NCI-H2029 (cell line): Measurements from ENCODE around the gene UNG.

Experiments used
- DNase-seq: peaks from one replicate; lab custom pipeline; 2025; lab: John Stamatoyannopoulos, UW

The UNG gene

DNA sequence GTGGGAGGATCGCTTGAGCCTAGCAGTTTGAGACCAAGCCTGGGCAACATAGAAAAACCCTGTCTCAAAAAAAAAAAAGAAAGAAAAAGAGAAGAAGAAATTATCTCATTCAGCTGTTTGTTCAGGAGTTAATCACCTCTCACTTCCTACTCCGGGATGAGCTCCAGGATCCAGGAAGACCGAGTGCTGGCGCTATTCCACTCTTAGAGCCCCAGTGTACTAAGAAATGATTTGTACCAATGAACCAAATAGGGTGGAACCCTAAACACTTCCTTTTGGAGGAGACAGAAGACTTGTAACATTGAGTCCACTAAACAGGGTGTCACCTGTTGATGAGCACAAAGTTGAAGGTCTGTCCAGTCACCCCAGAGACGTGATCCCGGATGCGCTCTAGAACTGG, 7.7 kb upstream of the UNG start:
- no peak for DNase-seq

DNA sequence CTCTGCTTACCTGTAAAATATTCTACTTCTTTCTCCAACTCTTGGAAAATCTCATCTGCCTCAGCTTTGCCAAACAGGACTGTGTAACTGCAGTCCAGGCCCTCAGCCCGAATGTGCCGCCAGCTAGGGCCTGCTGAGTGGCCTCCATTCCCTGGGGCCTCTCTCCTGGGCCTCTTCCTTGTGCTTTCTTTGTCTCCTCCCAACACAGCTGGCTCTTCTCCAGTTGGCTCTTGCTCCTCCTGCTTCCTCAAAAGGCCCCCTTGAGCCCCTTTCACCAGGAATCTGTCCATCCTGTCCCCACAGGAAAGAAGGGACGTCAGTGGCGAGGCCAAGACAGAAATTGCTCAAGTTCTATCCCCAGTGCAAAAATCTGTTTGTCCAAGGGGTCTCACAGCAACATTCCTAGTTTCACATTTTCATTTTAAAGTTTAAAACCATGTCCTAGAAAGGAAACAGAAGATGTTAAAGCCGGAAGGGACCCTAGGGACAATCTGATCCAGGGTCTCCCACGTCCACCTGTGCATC, 4.8 kb upstream of the UNG start:
- peak; percentile 21 for DNase-seq

DNA sequence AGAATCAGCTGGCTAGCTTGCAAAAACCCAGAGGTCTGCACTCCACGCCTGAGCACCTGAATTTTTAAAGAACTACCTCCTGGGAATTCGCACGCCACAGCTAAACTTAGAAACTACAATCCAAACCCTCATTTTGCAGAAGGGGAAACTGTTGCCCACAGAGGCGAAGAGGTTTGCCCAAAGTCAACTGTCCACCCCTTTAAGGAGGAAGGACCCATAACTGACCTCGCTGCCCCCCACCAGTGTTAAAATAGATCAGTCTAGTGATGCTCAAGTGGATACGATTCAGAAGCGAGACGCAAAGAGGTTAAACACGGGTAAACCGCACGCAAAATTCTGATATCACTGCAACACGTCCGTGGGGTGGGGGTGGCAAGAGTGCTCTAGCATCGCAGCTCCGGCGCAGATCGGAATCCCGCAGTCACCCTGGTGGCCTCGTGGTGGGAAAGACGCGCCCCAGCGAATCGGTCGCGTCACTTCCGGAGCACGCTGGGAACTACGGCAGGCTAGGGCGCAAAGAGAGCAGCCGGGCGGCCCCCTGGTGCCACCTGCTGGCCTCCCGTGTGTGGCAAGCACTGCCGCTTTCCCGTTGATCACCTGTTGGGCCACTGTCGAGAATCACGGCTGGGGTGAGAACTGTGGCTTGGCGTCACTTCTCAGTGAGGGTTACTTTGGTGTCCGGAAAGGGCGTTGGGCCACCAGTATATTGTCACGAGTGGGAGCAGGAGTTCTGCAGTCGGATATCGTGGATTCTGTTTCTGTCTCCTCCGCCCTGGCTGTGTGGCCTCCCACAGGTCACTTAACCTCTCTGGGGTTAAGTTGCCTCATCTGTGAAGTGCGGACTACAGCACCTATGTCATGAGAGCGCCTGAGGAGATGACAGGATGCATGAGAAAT, 4.1 kb upstream of the UNG start, which contains the start of gene ALKBH2:
Gene ALKBH2 (minus strand): TSS at position 451 of the 897 bp plus-strand sequence. CDS start 686 bp downstream, outside the sequence.
- peak; percentile 90 for DNase-seq

DNA sequence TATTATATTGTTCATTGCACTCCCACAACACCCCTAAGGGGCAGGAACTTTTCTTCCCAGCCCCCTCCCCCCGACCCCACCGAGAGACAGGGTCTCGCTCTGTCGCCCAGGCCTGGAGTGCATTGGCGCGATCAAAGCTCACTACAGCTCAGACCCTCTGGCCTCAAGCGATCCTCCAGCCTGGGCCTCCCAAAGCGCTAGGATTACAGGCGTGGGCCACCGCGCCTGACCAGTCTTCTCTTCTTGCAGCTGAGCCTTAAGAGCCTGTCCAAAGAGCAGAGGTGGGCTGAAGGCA, 310 bp upstream of the UNG start:
- no peak for DNase-seq

DNA sequence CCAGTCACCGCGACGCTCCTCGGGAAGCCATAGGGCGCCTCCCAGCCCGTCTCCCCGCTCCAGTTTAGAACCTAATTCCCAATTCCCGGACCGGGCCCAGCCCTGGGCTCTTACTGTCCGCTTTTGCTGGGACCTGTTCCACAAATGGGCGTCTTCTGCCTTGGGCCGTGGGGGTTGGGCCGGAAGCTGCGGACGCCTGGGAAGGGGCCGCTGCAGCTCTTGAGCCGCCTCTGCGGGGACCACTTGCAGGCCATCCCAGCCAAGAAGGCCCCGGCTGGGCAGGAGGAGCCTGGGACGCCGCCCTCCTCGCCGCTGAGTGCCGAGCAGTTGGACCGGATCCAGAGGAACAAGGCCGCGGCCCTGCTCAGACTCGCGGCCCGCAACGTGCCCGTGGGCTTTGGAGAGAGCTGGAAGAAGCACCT, 797 bp downstream of the UNG start:
- peak; percentile 56 for DNase-seq

DNA sequence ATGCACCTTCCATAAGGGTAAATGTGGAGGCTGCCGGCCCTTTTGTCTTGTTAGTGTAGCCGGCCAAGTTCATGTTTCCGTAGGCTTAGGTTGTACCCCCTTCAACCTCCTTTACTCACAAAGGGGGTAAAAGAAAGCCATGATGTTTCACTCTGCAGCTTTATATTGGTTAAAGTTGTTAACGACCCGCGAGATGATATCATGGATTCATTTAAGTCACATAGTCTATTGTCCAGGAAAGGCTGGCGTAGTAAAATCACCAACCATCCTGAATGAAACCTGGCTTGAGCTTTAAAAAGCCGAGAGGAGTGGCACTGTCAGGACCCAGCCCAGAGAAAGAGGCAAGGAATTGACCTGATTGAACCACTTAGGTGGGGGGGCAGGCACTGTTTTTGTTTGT, 1.3 kb downstream of the UNG start:
- DNase-seq = no peak

DNA sequence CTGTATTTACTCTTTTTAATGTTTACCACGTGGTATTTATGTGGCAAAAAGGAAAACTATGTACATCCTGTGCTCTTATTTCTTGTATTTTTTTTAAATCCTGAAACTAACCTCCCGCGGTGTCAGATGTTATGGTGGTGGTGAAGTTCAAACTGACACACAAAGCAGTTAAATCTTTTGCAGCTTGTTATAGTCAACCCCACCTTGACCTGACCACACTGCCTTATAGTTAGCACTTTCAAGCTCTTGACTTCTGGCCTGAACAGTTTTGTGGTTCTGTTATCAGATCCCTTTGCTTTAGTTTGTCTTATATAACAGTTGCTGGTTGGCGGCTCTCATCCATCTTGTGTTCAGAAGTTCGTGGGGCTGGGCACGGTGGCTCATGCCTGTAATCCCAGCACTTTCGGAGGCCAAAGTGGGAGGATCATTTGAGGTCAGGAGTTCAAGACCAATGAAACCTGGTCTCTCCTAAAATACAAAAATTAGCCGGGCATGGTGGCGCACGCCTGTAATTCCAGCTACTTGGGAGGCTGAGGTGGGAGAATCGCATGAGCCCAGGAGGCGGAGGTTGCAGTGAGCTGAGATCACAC, 2.1 kb downstream of the UNG start:
- DNase-seq = no peak

DNA sequence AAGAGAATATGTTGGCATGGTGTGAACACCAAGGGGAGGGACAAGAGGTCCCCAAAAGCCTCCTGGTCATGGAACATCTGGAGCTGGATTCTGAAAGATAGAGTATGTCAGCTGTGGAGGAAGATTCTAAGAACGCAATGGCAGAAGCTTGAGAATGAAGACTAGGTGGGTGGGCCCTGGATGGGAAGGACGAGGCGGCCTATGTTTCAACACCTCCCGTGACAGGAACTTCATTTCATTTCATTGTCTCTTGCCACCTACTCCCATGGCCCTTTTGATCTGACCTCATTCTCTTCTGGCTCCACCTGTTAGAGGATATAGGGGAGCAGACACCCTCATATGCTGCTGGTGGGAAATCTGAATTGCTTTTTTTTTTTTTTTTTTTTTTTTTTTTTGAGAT, 3.3 kb downstream of the UNG start:
- no peak for DNase-seq

DNA sequence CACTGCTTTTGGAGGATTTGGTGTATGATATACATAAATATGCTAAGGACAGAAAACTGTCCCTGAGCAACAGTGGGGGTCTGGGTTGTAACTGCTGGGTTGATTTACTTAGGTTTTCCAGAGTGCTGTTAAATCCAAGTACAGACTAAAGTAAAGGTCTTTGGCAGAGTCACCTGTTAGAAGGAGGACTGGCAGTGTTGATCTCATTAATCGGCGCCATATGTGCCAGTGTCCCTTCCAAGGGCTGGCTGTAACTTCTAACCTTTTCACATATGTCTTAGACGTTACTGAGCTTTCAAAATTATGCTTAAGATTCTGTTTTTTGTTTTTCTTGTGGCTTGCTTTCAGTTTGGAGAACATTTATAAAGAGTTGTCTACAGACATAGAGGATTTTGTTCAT, 5.1 kb downstream of the UNG start:
- DNase-seq = no peak

DNA sequence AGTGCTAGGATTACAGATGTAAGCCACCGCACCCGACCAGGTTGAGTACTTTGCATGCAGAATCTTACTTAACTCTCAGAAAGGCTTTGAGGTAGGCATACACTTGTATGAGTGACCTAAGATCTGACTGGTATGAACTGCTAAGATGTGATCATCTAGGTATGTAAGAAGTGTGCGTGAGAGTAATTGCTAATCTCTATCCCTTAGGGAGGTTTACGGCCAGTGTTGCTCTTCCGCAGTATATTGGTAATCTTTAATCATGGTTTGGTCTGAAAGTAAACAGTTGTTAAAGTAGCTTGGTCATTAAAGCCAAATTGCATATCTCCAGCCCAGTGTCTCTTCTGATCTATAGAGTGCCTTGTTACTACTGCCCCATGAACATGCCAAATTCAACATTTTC, 7.8 kb downstream of the UNG start:
- no peak for DNase-seq

DNA sequence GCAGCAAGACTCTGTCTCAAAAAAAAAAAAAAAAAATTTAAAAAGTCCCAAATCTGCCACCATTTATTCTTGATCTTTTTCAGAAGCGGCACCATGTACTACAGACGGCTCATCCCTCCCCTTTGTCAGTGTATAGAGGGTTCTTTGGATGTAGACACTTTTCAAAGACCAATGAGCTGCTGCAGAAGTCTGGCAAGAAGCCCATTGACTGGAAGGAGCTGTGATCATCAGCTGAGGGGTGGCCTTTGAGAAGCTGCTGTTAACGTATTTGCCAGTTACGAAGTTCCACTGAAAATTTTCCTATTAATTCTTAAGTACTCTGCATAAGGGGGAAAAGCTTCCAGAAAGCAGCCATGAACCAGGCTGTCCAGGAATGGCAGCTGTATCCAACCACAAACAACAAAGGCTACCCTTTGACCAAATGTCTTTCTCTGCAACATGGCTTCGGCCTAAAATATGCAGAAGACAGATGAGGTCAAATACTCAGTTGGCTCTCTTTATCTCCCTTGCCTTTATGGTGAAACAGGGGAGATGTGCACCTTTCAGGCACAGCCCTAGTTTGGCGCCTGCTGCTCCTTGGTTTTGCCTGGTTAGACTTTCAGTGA, 12.5 kb downstream of the UNG start:
- DNase-seq = no peak

DNA sequence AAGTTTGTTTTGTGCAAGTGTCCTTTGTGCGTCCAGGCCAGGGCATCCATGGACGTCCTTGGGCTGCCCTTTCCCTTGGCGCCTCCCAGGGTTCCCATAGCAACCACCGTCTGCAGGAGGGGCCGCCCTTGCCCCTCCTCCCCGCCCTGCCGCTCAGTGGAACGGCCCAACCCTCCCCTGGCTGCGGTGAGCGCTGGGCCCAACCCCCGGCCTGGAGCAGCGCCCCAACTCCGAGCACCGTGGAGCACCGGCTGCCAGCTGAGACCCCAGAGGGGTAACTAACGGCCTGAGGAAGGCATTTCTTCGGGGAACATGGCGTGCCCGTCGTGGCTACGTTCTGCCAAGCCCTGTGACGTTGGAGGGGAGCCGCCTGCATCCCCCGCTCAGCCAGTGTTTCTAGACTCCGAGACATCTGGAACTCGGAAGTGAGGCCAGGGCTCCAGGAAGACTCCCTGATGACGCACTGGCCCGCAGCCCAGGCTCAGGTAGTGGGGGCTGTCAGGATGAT, 13.6 kb downstream of the UNG start:
- peak; percentile 47 for DNase-seq

DNA sequence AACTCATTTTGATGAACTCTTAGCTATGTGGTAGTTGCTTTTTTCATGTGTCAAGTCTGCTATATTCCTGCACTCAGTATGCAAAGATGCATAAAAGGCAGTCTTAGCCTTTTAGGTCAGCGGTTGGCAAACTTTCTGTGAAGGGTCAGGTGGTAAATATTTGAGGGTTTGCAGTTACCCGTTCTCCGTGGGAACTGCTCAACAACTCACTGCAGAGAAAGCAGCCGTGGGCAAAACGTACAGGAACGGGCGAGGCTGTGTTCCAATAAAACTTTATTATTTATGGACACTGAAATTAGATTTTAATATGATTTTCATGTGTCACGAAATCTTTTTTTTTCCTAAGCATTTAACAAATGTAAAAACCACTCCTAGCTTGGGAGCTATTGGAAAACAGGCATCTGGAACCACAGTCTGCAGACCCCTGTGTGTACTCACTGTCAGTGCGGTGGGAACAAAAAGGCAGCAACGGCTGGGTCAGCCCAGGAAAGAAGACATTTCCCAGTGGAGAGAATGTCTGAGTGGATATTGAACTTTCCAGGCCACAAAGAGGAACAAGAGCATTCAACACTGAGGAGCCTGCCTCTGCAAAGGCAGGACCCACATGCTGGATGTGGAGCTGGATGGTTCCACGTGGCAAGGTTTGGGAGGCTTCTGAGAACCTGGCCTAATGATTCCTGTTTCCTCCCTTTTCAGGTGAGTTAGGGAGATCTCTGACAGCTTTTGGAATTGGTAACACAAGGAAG, 15.5 kb downstream of the UNG start:
- DNase-seq = no peak

DNA sequence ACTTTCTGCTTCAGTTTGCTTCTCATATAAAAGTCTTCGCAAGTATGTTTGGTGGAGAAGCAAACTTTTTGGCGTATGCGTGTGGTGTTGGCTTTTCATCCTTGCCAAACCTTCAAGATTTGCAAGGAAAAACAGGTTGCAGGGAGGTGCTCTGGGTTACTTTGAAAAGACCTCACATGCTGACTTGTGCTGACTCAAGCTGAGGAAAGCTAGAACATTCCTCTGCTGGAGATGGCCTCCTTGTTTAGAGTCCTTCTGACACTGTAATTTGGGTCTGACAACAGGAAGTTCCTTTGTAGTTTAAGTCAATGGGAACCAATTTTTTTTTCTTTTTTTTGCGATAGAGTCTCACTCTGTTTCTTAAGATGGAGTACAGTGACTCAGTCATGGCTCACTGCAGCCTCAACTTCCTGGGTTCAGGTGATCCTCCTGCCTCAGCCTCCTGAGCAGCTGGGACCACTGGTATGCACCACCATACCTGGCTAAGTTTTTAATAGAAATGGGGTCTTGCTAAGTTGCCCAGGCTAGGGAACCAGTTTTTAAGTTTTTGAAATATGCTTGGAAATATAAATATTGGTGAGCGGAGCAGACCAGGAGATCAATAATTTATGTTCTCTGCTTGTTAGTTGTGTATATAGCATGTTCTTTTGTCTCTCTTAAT, 16.4 kb downstream of the UNG start:
- DNase-seq = no peak

DNA sequence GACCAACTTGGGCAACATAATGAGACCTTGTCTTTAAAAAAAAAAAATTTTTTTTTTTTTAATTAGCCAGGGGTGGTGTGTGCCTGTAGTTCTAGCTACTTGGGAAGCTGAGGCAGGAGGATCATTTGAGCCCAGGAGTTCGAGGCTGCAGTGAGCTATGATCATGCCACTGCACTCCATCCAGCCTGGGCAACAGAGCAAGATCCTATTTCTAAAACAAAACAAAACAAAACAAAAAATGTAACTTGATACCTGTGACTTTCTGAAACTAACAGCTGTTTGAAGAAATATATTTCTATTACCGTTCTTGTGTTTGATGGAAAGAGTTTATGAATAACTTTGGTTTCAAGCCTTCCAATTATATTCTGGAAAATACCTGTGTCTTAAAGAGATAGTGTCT, 17.2 kb downstream of the UNG start:
- no peak for DNase-seq

DNA sequence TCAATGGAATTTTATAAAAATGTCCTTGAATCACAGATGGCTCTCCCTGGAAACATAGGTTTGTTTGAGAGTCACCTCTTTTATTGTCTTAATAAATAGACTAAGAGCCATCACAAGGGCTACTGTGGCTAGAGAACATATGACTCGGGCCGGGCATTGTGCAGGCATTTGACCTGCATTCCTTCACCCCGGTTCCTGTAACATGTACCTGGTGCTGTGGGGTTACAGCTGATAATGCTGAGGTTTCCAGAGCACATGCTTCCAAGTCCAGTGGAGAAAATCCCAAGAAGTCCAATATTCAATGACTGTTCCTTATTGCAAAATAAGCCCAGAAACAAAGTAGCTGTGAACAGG, 18.0 kb downstream of the UNG start:
- no peak for DNase-seq

DNA sequence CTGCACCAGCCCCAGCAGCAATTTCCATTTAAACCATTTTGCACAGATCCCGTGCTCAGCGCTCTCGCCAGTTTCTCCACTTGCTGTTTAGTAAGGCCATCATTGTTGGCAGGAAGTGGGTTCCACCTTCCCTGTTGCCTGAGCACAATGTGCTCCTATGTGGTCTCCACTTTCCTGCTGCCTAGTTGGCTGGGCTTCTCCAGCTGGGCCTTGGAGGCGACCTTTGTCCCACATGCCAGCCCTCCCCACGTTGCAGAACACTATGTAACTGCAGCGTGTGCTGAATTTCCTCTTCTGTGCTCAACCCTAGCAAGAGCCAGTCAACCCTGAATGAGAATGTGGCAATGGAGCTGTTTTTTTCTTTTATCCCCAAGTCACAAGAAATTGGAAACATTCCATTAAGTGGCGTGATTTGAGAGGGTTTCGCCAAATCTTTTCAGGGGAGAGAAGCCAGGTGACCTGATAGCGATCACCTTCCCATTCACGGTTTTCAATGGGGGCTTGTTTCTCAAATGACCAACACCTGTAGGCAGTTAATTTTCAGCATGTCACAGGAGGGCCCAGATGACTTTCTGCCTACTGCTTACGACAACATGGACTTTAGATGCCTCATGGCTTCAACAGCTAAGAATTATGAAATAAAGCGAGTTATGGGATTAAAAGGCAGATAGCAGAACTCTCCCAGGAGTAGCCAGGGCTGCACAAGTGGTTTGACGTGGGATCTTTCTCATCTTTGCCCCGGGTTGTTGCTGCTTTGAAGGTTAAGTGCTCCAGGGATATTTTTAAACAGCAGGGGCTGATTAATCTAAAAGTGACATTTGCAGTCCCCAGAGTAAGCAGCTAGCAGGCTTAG, 18.6 kb downstream of the UNG start, which contains the start of gene ACACB:
Gene ACACB (plus strand): TSS at position 830 of the 853 bp plus-strand sequence. CDS start 22,819 bp downstream, outside the sequence.
- no peak for DNase-seq

DNA sequence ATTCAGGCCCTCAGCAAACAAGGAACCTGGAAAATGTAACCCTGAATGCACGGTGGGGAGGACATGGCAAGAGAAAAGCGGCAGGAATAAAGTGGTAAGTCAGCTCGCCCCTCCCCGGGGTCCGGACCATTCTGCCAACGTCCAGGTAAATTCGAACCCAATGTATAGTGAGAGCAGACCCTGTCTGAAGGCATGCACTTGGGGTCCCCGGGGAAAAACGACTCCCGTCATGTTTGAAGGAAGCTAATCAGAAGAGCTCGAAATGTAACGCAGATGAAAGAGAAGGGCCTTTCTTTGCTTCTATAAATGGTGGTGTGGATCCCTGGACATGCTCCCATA, 19.2 kb downstream of the UNG start:
- DNase-seq = no peak

DNA sequence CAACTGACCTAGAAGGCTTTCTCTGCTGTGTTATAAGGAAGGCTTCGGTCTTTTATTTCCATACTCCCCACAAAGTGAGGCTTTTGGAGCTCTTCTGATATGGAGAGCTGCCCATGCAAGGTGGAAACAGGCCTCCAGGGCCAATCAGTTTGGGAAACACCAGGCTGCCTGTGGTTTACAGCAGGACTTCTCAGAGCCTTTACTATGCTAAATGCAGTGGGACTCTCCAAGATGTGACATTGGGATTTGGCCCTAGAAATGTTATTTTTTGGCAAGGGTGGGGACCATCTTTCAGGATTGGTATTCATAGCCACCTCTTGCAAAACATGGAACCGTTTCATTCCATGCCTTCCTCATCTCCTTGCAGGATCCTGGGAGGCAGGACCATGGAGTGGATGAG, 22.7 kb downstream of the UNG start:
- no peak for DNase-seq

DNA sequence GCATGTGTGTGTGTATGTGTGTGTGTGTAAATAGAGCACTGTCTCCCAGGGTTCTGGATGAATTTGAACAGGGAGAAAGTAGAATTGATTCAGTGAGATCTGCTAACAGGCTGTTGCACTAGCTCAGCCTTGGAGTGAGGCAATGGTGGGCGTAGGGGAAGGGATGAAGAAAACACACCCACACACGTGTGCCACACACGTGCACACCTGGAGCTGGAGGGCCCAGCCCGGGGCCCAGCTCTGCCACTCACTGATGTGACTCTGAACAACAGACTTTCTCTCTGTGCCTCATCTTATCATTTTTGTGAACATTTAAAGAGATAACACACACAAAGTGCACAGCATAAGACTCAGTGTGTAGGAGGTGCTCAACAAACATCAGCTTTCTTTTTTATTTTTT, 23.2 kb downstream of the UNG start:
- DNase-seq = no peak
